GM18519 (cell line): ENCODE measurements around the gene CLDN7.
A peak's percentile ranks its signal among the peaks of the same experiment; 100 is the strongest.
"Not testable (repeated sequence)": the region's sequence is repeated elsewhere in the genome, so short reads cannot be mapped to it uniquely, and the experiment has no call there.

Experiments
- ATAC-seq: cut with Tn5 transposase; IDR thresholded peaks from one replicate; pipeline ENCODE4 v1.9.1; 2021; ENCODE audit warnings: mild to moderate bottlenecking, moderate library complexity; ENCODE audit not compliant: unreplicated experiment, low FRiP score

CLDN7 gene

DNA sequence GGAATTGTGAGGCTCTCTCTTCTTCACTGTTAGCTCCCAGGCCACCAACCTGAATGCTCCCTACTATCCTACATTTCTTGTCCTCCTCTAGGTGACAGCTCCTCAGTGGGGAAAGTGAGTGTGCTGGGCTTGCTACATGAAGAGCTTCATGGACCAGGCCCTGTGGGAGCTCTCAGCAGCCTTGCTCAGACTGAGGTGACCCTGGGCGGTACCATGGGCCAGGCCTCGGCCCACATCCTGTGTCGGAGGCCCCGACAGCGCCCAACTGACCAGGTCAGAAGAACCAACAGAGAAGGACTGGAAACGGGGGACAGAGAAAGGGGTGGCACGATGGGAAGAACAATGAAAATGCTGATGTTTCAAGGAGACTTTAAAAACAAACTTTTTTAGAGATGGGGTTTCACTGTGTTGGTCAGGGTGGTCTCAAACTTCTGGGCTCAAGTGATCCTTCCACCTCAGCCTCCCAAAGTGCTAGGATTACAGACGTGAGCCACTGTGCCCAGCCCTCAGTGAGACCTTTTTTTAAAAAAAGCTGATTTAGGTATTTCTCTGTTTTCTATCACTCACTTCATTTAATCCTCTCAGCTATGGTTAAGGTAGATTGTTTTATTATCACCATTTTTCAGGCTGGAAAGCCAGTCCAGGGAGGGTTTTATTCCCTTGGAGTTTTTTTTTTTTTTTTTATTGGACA is 5.4 kb downstream of the CLDN7 start:
- ATAC-seq = no peak

DNA sequence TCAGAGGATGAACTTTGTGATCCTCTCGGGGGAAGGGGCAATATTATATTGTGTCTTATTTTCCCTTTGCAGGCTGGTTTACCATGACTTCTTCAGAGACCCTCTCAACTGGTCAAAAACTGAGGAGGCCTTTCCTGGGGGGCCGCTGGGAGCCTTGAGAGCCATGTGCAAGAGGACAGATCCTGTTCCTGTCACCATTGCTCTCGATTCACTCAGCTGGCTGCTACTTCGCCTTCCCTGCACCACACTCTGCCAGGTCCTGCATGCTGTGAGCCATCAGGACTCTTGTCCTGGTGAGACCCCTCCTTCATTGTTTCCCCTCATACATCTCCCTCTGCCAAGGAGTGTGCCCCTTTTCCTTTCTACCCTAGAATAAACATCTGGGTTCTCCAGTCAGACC is 7.8 kb downstream of the CLDN7 start:
- ATAC-seq = no peak

DNA sequence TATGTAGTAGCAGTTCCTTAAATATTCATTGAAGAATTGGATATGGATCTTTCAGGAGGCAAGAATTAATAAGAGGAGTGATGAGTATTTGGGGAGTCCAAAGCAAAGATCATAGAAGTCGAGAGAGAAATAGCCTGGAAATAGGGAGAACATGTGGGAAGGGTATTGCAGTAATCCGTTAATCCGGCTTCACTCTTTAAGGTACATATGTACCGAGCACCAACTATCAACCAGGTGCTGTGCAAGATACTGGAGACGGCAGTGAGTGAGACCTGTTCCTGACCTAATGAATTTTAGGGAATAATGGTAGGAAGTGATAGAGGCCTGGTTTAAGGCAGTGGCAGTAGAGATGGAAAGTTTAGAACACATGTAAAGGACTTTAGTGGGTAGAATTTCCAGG is 9.2 kb downstream of the CLDN7 start:
- no peak for ATAC-seq

DNA sequence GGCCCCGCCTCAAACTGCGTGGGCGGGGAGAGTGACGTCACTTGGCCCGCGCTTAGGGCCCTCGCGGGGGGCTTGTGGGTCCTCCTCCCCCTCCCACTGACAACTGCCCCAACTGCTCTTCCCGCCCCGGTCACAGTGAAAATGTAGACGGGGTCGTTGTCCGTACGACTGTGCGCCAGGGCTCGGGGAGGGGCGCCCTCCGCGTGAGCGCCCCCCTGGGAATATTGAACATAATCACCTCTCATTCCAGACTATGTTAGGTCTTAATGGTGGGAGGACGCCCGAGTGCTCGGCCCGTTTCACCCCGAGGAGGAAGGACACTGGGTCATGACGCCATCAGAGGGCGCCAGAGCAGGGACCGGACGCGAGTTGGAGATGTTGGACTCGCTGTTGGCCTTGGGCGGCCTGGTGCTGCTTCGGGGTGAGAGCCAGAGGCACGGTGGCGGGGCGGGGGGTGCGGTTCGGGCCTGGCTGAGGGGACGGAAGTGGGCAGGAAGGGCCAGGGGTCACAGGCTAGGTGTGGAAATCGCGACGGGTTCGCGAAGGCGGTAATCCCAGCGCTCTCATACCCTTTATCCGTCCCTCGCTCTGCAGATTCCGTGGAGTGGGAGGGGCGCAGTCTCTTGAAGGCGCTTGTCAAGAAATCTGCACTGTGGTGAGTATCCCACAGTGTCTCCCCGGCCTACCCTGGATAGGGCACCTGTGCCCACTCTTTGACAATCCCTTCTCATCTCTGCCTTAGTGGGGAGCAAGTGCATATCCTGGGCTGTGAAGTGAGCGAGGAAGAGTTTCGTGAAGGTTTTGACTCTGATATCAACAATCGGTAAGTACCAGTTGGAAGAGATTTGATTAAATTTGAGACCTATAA is 9.9 kb downstream of the CLDN7 start, which contains the start of gene ELP5:
Gene ELP5, plus strand, starts transcription at position 40 of the 868 bp plus-strand sequence. Its CDS starts 336 bp downstream, at position 376.
- peak; percentile 23 for ATAC-seq

DNA sequence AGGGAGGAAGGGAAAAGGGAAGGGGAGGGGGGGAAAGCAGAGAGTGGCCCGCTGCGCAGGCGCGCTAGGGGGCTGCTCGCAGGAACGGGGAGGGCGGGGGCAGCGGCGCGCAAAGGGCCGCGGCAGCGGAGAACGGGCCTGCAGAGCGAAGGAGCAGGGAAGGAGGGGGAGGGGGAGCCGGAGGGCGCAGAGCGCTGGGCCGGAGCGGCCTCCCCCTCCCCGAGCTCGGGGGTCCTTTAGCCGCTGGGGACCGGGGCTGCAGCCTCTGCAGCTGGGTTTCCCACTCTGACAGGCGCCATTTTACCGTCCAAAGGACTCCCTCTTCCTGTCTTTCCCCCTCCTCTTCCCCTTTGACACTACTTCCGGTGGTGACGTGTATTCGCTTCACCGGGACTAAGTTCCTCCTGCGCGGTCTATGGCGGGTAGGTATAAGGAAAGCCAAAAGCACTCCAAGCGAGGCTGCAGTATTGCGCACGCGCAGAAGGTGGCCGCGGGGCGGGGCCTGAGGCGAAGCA is 10.6 kb downstream of the CLDN7 start, which contains the start of gene CTDNEP1:
Gene CTDNEP1, minus strand, starts transcription at position 74 of the 515 bp plus-strand sequence. CDS start 438 bp downstream, outside the sequence.
- ATAC-seq = peak; percentile 73

DNA sequence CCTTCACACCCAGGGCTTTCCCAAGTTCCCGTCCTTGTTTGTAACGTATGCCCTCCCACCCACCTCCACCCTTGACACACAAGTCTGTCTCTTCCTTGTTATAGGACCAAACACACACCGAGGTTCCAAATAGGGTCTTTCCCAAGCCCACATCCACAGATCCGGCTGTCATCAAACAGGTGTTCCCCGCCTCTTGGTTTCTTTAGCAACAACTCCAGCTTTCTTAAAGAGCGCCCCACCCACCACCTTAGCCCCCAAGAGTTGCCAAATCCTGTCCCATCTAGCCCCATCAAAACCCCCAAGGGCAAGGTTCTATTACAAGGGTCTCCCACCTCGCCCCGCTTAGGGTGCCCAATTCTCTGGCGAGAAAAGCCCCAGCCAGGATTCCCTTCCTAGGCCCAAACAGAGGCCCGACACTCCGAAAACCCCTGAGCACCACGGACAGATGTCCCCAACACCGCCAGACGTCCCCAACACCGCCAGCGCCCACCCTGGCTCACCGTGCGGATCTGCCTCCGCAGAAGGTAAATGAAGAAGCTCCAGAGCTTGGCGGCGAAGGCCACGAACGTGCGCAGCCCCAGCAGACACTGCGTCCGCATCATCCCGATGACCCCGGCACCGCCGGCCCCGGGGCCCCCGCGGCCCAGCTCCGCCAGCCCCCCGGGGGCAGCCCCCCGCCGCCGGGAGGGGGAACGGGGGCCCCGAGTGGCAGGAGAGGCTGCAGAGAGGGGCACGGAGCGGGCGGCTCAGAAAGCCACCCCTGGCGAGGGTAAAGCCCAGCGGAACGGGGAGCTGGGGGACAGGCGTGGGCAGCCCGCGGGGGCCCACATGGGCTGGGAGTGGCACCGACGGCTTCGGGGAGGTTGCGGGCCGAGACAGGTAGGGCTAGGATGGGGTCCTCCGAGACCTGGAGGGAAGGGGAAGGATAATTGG is 11.3 kb downstream of the CLDN7 start:
- ATAC-seq = no peak

DNA sequence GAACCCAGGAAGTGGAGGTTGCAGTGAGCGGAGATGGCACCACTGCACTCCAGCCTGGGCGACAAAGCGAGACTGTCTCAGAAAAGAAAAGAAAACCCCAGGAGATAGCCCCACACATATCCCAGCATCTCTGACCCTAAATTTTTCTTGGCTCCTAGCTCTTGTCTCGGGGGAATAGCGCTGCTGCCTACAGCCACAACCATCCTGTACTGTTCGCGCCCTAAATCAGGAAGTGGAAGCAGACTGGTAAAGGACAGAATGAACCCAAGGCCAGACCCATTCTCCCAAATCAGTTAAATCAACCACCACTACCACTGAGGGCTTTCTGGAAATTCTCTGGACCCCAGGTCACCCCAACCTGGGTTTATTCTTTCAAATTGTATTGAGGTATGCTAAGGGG is 12.4 kb downstream of the CLDN7 start:
- ATAC-seq = no peak

GRCh38 chr17:7249214-7249613 is 13.1 kb downstream of the CLDN7 start:
- ATAC-seq = no peak

DNA sequence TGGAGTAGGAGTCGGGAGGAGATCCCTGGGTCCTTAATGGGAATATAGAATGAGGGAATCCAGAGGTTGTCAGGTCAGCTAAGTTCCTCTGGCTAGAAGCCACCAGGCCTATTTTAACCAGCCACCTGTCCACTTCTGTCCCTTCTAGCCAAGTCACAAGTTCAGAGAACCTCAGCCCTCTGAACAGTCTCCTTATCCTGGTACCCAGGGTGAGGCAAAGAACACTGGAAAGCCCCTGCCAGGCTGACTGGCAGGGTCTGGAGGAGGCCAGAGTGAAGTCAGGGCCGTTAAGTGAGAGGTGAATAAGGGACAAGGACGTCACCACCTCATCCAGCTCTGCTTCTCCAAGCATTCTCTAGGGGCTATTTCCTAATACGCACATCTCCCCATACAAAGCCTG is 13.5 kb downstream of the CLDN7 start:
- ATAC-seq = no peak

DNA sequence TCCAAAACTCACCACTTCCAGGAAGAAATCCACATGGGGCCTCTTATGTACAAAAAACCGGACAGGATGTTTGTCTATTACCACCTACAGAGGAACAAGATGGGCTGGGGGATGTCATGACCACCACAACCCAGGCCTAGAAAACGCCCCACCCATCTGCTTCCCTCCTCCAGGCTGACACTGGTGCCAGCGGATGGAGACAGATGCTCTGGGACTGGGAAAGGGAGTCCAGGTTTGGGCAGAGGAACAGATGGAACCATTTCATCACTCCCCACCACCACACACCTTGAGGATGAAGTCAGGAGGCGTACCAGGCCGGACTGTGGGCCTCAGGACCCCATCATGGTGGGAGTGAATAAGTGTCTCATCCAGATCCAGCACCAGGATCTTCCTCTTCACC is 15.5 kb downstream of the CLDN7 start:
- no peak for ATAC-seq

GRCh38 chr17:7243838-7244237 is 18.4 kb downstream of the CLDN7 start:
- ATAC-seq = not testable (repeated sequence)

GRCh38 chr17:7243453-7243729 is 18.9 kb downstream of the CLDN7 start:
- ATAC-seq = no peak

DNA sequence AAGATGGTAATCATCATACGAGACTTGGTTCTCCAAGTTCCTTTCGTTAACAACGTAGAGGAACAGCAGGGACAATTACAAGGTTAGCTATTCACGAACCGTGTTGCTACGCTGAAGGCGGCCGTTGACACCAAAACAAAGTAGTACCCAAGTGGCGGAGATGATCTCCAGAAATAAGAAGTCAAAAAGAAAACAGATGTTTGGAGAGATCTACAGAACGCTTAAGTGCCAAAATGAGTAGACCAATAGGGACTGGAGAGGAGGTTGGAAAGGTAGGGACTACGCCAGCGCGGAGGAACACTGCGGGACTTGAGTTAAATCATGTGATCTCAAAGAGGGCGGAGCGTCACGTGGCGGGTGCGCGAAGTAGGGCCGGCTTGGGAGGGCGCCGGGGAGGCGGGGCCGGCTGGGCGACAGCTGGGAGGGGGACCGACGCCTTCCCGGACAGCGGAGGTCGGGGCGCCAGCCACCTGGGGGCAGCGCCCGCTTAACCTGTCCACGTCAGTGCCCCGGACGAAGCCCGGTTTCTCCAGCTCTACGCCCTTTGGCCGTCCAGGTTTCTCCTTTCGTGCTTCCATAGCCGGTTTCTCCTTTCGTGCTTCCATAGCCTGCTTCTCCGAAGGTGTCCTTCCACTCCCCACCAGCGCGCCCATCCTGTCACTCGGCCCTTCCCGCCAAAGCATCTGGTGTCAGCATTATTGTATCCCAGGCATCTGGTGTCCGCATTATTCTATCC is 19.4 kb downstream of the CLDN7 start:
- peak; percentile 27 for ATAC-seq

- peak; percentile 22 for ATAC-seq
These were observed 20.2 kb downstream of the CLDN7 start, which contains the start of gene GABARAP for GRCh38 chr17:7241783-7242716. GABARAP (minus strand) TSS chr17:7242449; CDS start chr17:7242330, 119 bp downstream.

GRCh38 chr17:7241090-7241733 is 21.1 kb downstream of the CLDN7 start:
- ATAC-seq = no peak

DNA sequence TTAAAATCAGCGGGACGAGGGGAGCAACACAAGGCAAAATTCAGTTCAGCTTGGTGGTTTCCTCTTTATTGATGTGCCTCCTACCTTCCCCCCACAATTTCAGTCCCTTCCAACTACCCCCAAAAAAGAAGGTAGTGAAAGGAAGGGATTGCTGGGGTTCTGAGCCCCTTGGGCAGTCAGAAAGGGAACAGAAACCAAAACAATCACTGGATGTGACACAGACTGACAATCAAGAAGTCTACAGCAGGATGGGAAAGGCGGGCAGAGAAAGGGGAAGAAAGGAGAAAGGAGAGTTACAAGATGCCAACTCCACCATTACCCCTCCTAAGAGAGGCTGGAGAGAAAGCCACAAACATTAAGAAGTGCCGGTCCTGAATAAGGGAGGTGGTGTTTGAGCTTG is 21.9 kb downstream of the CLDN7 start:
- no peak for ATAC-seq

DNA sequence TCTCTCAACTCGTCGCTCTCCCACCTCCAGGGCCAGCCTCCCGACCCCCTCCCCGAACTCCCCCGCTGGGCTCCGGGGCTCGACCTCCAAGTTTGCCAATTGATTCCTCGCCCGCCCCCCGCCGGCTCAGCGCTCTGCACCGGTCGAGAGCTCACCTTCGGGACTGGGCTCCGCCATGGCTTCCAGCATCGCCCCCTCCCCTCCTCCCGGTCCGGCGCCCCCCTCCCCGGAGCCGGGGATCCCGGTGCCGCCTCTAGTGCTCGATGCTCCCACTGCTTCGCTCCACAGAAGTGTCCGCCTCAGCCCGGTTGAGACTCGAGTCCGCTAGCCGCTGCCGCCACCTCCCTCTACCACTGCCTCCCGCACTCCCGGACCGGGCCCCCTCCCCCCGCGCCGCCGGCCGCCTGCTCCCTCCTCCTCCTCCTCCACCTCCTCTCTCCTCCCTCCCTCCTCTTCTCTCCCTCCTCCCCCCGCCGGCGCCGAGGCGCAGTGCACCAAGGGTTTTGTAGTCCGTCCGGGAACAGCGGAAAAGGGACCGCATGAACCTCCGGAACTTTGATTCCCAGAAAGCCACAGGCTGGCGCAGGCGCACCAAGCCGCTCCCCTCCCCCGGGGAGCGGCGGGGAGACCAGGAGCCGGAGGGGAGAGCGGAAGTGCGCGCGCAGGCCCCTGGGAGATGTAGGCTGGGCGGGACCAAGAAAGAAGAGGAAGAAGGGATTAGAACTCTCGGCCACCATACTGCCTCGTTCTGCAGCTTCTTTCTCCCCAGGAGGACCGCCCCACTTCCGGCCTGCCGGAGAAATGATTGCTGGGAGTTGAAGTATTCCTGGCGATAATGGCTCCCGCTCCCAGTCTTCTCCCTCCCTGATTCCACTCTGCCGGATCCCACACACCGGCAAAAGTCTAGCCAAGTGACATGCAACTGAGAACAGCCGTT is 22.9 kb downstream of the CLDN7 start, which contains the start of gene PHF23:
Gene PHF23, minus strand, starts transcription at position 367 of the 937 bp plus-strand sequence. Its CDS starts 178 bp downstream, at position 189.
- ATAC-seq = no peak
